ENCODE data around the gene HNRNPAB.
A peak's percentile ranks its signal among the peaks of the same experiment; 100 is the strongest.

HNRNPAB gene

DNA sequence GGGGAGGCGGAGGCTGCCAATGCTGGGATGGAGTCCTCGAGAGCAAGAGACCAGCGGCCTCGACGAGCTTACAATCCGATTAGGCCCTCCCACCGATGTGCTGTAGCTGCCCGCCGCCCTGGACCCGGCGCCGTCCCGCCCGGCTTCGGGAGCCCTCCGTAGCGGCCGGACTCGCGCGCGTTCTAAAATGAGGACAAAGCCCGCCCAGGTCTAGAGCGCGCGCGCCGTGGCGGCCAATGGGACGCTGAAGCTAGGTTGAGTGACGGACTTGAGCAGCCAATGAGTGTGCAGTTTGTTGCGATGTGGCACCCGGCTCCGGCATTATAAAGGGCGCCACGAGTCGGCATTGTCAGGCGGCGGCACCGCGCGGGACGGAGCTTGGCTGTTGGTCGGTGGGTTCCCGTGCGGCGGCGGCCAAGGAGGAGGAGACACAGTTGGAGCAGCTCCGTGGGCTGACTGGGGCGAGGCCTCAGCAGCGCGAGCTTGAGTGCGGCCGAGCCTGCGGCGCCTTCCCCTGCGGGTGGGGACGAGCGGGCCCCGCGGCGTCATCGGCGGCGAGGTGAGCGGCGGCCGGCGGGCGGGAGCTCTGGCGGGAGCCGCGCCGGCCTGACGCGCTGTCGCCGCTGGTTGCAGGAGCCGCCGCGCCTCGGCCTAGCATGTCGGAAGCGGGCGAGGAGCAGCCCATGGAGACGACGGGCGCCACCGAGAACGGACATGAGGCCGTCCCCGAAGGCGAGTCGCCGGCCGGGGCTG is at the start of gene HNRNPAB:
Gene HNRNPAB, plus strand, starts transcription at position 352 of the 753 bp plus-strand sequence. Its CDS starts 305 bp downstream, at position 657.
- peak; percentile 94 for DNase-seq

DNA sequence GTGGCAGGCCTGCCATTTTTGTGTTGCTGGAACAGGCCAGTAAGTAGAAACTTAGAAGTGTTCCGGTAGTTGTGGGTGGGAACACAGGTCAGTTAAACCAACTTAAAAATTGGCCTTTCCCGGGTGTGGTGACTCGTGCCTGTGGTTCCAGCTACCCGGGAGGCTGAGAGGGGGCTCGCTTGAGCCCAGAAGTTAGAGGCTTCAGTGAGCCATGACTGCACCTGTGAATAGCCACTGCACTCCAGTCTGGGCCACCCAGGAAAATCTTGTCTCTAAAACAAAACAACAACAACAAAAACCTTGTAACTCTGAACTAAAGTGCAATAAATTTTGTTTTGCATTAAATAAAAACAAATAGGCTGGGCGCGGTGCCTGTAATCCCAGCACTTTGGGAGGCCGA is 49.3 kb upstream of the HNRNPAB start:
- no peak for DNase-seq

- DNase-seq, result no peak
Measured at GRCh38 chr5:178160176-178160575, 44.2 kb upstream of the HNRNPAB start.

DNA sequence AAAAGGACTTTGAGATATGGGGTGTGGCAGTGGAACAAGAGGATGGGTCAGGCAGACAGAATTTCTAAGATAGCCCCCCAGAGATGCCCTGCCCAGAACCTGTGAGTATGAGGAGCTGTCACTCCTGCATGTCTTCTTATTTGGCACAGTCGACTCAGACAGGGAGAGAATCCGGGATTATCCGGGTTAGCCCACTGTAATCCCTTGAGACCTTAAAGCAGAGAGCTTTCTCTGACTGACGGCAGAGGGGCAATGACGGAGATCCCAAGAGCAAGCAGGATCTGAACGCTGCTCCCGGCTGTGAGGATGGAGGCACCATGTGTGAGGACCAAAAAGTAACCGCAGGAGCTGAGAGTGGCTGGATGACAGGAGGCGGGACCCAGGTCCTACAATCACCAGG is 41.9 kb upstream of the HNRNPAB start:
- DNase-seq, result no peak

GRCh38 chr5:178163772-178164735 is 40.3 kb upstream of the HNRNPAB start:
- DNase-seq, result peak; percentile 94

DNA sequence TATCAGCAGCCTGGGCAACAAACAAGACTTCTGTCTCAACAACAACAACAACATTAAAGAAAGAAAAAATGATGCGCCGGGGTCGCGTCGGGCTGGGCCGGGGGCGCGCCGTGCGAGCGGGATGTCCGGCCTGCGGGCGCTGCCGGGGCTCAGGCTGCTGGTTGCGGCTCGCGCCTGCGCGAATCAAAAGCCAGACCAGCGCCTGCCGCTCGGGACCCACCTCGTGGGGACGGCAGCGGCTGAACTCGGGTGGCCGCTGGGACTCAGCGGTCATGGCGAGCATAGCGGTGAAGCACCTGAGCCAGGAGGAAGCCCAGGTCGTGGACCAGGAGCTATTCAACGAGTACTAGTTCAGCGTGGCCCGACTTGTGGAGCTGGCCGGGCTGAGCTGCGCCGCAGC is 38.8 kb upstream of the HNRNPAB start:
- no peak for DNase-seq

DNA sequence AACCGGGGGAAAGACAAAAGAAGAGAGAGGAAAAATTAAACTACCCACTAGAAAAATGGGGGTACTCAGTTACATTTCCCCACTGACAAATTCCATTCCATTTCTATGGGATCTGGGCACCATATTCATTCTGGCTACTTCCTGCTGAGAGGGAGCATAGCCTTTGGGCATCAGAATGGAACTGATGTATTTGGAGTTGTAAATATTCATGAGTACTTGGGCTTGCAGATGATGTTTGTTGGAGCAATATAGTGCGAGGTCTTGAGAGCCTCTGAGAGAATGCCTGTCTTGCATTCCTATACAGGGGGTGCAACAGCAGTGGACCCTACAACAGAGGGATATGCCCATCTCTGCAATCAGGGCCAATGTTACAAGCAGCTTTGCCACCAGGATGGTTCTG is 33.9 kb upstream of the HNRNPAB start:
- no peak for DNase-seq

DNA sequence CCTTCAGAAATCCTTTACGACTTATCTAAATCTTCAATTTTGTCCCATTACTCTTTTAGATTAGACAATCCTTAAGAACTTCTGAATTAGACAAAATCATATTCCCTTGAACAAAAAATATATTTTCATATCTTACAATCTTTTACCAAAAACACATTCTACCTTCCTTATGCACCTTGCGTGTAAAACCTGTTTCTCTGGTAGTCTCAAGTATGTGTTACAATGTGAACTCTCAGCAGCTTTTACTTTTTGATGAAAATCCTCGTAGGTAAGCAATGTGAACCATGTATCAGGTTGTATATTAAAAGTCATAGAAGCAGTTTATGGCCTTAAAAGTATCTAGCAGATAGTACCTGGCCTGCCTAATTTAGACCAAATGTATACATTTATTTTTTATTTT is 29.9 kb upstream of the HNRNPAB start:
- DNase-seq, result no peak

DNA sequence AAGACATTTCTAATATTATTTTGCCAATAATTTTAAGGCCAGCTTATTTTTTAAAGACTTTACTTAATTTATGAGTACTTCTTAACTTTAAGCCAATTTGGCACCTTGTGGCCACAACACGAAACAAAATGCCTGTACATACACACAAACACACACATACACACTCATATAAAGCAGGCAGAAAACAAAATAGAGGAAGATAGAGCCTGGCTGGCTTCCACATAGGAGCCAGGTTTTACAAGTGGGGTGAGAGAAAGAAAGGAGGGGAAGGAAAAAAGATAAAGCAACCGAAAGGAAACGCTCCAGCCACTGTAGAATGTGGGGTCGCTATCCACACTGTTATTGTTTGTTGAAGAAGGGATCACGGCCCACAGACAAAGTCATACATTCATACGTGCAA is 27.5 kb upstream of the HNRNPAB start:
- DNase-seq, result no peak

DNA sequence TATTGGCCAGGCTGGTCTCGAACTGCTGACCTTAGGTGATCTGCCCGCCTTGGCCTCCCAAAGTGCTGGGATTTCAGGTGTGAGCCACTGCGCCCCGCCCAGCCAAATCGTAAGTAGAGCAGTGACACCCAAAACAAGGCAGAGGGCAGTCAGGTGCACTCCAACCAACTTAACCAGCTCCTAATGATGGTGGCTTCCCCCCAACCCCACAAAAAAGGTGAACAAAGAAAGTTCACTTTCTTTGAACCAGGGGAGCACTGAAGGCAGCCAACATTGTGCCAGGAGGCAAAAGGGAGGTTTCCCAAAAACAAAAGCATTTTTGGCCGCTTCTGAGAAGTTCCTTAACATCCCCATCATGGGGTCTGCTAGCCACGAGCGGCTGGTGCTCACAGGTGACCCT is 26.8 kb upstream of the HNRNPAB start:
- no peak for DNase-seq

DNA sequence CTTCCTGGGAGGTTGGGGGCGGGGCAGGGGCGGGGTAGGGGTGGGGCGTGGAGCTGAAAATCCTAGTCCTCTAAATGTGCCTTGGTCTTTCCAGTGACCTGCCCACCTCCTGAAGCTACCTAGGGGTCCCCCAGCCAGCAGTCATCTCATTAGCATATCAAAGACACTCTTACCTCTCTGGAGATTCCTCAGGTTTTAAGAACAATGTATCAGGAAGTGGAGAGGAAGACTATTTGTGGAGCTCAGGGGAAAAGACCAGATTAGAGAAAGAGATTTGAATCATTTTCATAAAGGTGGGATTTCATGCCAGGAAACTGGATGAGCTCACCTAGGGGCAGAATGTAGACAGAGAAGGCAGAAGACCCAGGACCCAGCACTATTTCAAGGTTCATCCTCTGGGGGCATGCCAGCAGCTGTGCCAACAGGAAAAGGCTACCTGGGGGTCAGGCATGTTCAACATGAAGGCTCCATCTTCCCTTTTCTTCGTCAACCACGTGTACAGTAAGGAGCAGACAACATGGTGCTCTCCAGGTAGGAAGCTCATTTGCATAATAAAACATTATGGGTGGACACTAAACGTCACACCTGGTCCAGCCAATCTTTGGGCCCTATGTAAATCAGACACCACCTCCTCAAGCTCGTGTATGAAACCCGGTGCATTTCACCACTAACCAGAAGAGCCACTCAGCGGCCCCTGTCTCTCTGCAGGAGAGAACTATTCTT is 24.0 kb upstream of the HNRNPAB start:
- DNase-seq, result no peak

- DNase-seq, result no peak
Measured at GRCh38 chr5:178182158-178182876, 22.0 kb upstream of the HNRNPAB start.

DNA sequence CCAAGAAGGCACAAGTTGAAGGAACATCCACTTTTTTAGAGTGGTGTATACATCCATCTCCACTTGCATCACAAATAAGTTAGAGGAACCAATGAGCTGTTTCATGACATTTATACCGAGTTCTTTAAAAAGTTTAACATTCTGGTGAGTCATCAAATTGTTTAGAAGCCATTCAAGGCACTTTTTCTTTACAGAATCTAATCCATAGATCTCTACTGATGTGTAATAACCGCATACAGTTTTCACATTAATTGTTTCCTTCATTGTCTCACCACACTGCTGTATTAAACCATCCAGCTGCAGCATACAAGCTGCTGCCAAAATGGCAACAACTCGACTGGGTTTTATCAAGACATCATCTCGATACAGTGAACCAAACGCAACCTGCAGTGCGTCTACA is 17.9 kb upstream of the HNRNPAB start:
- DNase-seq, result no peak

DNA sequence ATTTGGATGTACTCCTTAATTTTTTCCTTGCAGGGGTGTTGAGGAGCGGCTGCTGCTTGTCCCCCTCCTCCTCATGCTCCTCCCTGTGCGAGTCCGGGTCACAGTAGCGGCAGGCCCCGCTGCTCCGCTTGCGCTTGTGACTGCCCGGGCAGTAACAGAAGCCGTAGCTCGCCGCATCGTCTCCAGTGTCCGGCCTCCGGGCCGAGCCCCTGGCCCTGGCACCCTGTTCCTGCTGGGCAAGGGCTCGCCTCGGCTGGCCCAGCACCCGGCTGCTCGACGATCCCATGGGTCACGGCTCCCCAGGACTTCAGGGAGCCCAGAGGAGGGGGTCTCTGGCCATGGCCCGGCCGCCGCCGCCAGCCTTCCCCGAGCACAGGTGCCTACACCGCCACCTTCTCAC is 17.3 kb upstream of the HNRNPAB start, which contains the start of gene GMCL2:
Gene GMCL2, minus strand, starts transcription at position 358 of the 400 bp plus-strand sequence. Its CDS starts 72 bp downstream, at position 286.
- DNase-seq, result no peak

GRCh38 chr5:178189433-178189832 is 14.9 kb upstream of the HNRNPAB start:
- no peak for DNase-seq

DNA sequence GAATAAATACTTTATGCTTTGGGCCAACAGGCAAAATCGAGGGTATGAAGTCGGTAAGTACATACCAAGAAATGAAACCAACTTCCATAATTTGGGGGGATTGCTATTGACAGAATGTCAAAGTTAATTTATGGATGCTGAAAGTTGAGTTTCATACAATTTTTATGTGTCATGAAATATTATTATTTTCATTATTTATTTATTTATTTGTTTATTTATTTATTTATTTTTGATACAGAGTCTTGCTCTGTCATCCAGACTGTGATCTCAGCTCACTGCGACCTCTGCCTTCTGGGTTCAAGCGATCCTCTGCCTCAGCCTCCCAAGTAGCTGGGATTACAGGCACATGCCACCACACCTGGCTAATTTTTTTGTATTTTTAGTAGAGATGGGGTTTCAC is 12.7 kb upstream of the HNRNPAB start:
- DNase-seq, result no peak

- no peak for DNase-seq
Measured at GRCh38 chr5:178192244-178192643, 12.1 kb upstream of the HNRNPAB start.

DNA sequence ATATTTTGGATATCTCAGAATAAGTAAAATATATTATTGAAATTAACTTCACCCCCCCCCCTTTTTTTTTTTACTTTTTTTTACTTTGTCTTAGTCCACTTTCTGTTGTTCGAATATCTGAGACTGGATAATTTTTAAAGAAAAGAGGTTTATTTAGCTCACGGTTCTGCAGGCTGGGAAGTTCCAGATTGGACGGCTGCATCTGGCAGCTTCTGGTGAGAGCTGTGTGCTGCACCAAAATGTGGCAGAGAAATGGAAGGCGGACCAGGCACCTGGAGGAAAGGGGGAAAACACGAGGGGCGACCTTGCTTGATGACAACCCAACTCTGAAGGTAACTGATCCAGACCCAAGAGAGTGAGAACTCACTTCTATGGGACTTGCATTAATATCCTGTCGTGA is 11.5 kb upstream of the HNRNPAB start:
- DNase-seq, result no peak

GRCh38 chr5:178193251-178193809 is 11.0 kb upstream of the HNRNPAB start:
- no peak for DNase-seq

GRCh38 chr5:178194026-178194425 is 10.3 kb upstream of the HNRNPAB start:
- DNase-seq, result no peak

DNA sequence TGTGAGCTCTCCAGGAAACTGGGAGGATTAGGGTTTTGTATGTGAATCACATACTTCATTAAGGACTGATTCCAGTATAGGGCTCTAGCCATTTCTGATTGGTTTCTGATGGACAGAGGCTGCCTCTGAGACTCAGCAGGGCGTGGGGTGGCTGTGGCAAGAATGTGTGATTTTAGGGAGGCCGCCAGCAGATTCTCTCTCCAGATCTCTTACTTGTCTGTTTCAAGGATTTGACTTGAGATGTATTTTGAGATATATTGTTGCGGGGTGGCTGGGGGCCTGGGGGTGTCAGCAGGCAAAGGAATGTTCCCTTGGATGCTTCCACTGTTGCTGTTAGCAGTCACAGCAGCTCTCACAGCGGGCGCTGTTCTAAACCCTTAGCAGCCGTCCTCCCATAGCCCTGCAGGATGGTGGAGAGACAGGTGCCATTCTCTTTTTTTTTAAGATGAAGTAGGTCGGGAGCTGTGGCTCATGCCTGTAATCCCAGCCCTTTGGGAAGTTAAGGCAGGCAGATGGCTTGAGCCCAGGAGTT is 8.0 kb upstream of the HNRNPAB start:
- no peak for DNase-seq

GRCh38 chr5:178196986-178197385 is 7.3 kb upstream of the HNRNPAB start:
- DNase-seq, result no peak

All from stimulated activated CD4-positive, alpha-beta T cell treated with anti-CD3 and anti-CD28 coated beads, Interleukin-4, amount 100 ng/mL, for 1 hour (primary cell).